Calu3 (cell line): ENCODE results near the gene CLDND2. TPM values are rescaled to one million over a fixed set of nuclear protein-coding genes. Genes with fewer than 3 reads are reported as not detected.

Experiments
- BruUV-seq: library from RNA; stranded (reverse); fragments of 400-500 nt; replicated peaks from 2 replicates; lab custom pipeline; 2021; lab: Mats Ljungman, UMichigan
- CTCF ChIA-PET: fragments of 300-600 bp; sonication (Branson Sonifier 250); formaldehyde crosslinking; loops from one replicate; lab custom pipeline; 2022; ENCODE audit warnings: antibody characterized with exemption; lab: Charles Lee
- DNase-seq: peaks from one replicate; pipeline ENCODE4 v3.0.0; 2022
- H3K27ac Mint-ChIP-seq: one replicate; pipeline ENCODE4 v1.8.0; 2022; ENCODE audit warnings: mixed read lengths; ENCODE audit not compliant: unreplicated experiment
- H3K27me3 Mint-ChIP-seq: one replicate; pipeline ENCODE4 v1.8.0; 2022; ENCODE audit warnings: mixed read lengths; ENCODE audit not compliant: unreplicated experiment
- H3K36me3 Mint-ChIP-seq: one replicate; pipeline ENCODE4 v1.8.0; 2022; ENCODE audit warnings: mild to moderate bottlenecking, moderate library complexity, mixed read lengths; ENCODE audit not compliant: insufficient read depth, unreplicated experiment
- H3K4me1 Mint-ChIP-seq: one replicate; pipeline ENCODE4 v1.8.0; 2022; ENCODE audit warnings: mild to moderate bottlenecking, low read depth, mixed read lengths; ENCODE audit not compliant: unreplicated experiment
- H3K4me3 Mint-ChIP-seq: one replicate; pipeline ENCODE4 v1.8.0; 2022; ENCODE audit warnings: mild to moderate bottlenecking, low read depth, moderate library complexity, mixed read lengths; ENCODE audit not compliant: unreplicated experiment
- H3K9me3 Mint-ChIP-seq: one replicate; pipeline ENCODE4 v1.8.0; 2022; ENCODE audit warnings: low read depth, mixed read lengths; ENCODE audit not compliant: unreplicated experiment
- intact Hi-C: fragments of 100-400 bp; cut with micrococcal nuclease; formaldehyde crosslinking; loops from one replicate; pipeline ENCODE4 v1.10.0; 2022; ENCODE audit not compliant: unreplicated experiment
- total RNA-seq: library from RNA; stranded (reverse); gene quantifications from 2 replicates; pipeline ENCODE4 v1.2.3, GENCODE V29; 2022
- TF ChIP-seq, protein P1 (sequence below): fragments of 200-600 bp; IDR thresholded peaks from one replicate; pipeline ENCODE4 v1.8.0; 2022; ENCODE audit warnings: antibody characterized with exemption; ENCODE audit not compliant: unreplicated experiment

CLDND2 gene
- total RNA-seq, 1 experiment from 2014 or later = 1.2 TPM

- Mint-ChIP-seq H3K36me3 (peaks cover 4% of the 10 kb centered on the region), H3K4me3 (no peak overlapping the region)
These were observed 37.6 kb downstream of the CLDND2 start for GRCh38 chr19:51331193-51331592.

GRCh38 chr19:51330366-51330765, 38.4 kb downstream of the CLDND2 start:
- Mint-ChIP-seq H3K27ac (no peak overlapping the region), H3K4me1 (peaks cover 8% of the 10 kb centered on the region), H3K4me3 (no peak overlapping the region), H3K9me3 (peaks cover 6% of the 10 kb centered on the region), H3K27me3 (peaks cover 32% of the 10 kb centered on the region), H3K36me3 (peaks cover 4% of the 10 kb centered on the region)
- TF ChIP-seq, protein P1, sequence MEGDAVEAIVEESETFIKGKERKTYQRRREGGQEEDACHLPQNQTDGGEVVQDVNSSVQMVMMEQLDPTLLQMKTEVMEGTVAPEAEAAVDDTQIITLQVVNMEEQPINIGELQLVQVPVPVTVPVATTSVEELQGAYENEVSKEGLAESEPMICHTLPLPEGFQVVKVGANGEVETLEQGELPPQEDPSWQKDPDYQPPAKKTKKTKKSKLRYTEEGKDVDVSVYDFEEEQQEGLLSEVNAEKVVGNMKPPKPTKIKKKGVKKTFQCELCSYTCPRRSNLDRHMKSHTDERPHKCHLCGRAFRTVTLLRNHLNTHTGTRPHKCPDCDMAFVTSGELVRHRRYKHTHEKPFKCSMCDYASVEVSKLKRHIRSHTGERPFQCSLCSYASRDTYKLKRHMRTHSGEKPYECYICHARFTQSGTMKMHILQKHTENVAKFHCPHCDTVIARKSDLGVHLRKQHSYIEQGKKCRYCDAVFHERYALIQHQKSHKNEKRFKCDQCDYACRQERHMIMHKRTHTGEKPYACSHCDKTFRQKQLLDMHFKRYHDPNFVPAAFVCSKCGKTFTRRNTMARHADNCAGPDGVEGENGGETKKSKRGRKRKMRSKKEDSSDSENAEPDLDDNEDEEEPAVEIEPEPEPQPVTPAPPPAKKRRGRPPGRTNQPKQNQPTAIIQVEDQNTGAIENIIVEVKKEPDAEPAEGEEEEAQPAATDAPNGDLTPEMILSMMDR = no peak
- DNase-seq = no peak
- no TSS peak for BruUV-seq
- CTCF ChIA-PET = no interaction called here
- intact Hi-C loops = no loop called here

More at GRCh38 chr19:51331193-51331592, 37.6 kb downstream of the CLDND2 start:
- DNase-seq = no peak
- peaks cover 23% of the 10 kb centered on the region for H3K27me3 Mint-ChIP-seq
- H3K4me1 Mint-ChIP-seq = peaks cover 8% of the 10 kb centered on the region
- CTCF ChIA-PET = no interaction called here
- no TSS peak for BruUV-seq
- intact Hi-C loops = no loop called here
- TF ChIP-seq, protein P1 = no peak
- H3K27ac Mint-ChIP-seq = no peak overlapping the region
- peaks cover 6% of the 10 kb centered on the region for H3K9me3 Mint-ChIP-seq

GRCh38 chr19:51329411-51329810, 39.4 kb downstream of the CLDND2 start:
- CTCF ChIA-PET = no interaction called here
- DNase-seq = no peak
- Mint-ChIP-seq H3K36me3 (peaks cover 4% of the 10 kb centered on the region), H3K9me3 (peaks cover 6% of the 10 kb centered on the region), H3K27me3 (peaks cover 41% of the 10 kb centered on the region), H3K4me1 (peaks cover 8% of the 10 kb centered on the region), H3K27ac (no peak overlapping the region), H3K4me3 (no peak overlapping the region)
- BruUV-seq = no TSS peak
- intact Hi-C loops = no loop called here
- TF ChIP-seq, protein P1 = no peak

DNA sequence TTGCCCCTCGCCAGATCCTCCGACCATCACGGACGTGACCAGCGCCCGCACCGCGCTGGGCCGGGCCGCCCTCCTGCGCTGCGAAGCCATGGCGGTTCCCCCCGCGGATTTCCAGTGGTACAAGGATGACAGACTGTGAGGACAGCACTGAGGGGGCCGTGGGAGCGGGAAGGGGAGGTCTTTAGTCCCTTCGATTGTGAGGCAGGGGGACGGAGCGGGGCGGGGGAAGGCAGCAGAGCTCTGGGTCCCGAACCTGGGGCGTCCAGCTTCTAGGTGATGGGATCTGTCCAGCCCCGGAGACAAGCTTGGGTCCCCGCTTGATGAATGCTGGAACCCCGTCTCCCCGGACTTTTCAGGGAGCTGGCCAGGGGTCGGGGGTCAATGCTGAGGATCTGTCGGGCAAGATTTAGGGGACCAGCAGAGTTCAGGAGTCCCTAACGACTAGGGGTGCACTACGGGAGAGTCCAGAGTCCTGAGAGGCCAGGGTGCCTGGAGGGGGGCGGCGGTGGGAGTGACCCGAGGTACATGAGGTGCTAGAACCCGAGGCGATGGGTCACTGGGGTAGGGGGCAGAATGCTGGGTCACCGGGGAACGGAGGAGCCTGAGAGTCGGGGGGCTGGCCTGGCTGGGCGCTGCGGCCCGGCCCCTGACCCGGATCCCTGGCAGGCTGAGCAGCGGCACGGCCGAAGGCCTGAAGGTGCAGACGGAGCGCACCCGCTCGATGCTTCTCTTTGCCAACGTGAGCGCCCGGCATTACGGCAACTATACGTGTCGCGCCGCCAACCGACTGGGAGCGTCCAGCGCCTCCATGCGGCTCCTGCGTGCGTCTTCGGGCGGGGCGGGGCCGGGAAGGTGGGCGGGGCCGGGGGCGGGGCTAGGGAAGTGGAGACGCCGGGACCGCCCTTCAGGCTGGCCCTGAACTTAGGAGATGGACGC, 41.5 kb downstream of the CLDND2 start:
- DNase-seq = peak; percentile 70
- Mint-ChIP-seq H3K4me1 (peaks cover 8% of the 10 kb centered on the region), H3K27me3 (peaks cover 62% of the 10 kb centered on the region), H3K27ac (no peak overlapping the region), H3K36me3 (peaks cover 4% of the 10 kb centered on the region), H3K4me3 (peak overlapping the region; percentile 69), H3K9me3 (peaks cover 6% of the 10 kb centered on the region)
- intact Hi-C loops = no loop called here
- CTCF ChIA-PET = interaction anchor here (0.6 to 0.8 kb wide), 3 partner anchors 9 to 230 kb away, joined by 3 to 5 read pairs (median 4); no protein-coding TSS in a partner anchor
- BruUV-seq = no TSS peak
- TF ChIP-seq, protein P1 = peak; percentile 29
